BLaER1 (cell line): ENCODE results near the gene GALNT8.

Experiments
- H3K27ac ChIP-seq: shearing (Covaris generic); formaldehyde crosslinking; 2 replicates; pipeline ENCODE4 v1.8.1; 2022
- H3K27me3 ChIP-seq: shearing (Covaris generic); formaldehyde crosslinking; 2 replicates; pipeline ENCODE4 v1.8.1; 2022
- H3K36me3 ChIP-seq: shearing (Covaris generic); formaldehyde crosslinking; 2 replicates; pipeline ENCODE4 v1.8.1; 2022
- H3K4me1 ChIP-seq: shearing (Covaris generic); formaldehyde crosslinking; 2 replicates; pipeline ENCODE4 v1.8.1; 2022
- H3K4me2 ChIP-seq: shearing (Covaris generic); formaldehyde crosslinking; 2 replicates; pipeline ENCODE4 v1.8.1; 2022
- H3K4me3 ChIP-seq: shearing (Covaris generic); formaldehyde crosslinking; 2 replicates; pipeline ENCODE4 v1.8.1; 2022
- H3K9ac ChIP-seq: shearing (Covaris generic); formaldehyde crosslinking; 2 replicates; pipeline ENCODE4 v1.8.1; 2022
- H3K9me3 ChIP-seq: shearing (Covaris generic); formaldehyde crosslinking; 2 replicates; pipeline ENCODE4 v1.8.1; 2022
- H4K20me1 ChIP-seq: shearing (Covaris generic); formaldehyde crosslinking; 2 replicates; pipeline ENCODE4 v1.8.1; 2022
- Cebpa-rat ChIP-seq: shearing (Covaris generic); IDR thresholded peaks from 2 replicates; pipeline ENCODE4 v1.8.1; 2022

Gene GALNT8

GRCh38 chr12:4771172-4771959 lies 51.2 kb downstream of the GALNT8 start:
- Histone ChIP-seq H3K9ac (no peak overlapping the region), H3K4me3 (no peak overlapping the region), H4K20me1 (no peaks in the 10 kb centered on the region), H3K4me2 (no peak overlapping the region), H3K36me3 (no peaks in the 10 kb centered on the region), H3K9me3 (no peaks in the 10 kb centered on the region), H3K4me1 (no peaks in the 10 kb centered on the region), H3K27me3 (no peaks in the 10 kb centered on the region), H3K27ac (no peak overlapping the region)
- TF ChIP-seq Cebpa-rat, result no peak

GRCh38 chr12:4771960-4772566 lies 51.9 kb downstream of the GALNT8 start:
- Histone ChIP-seq H4K20me1 (no peaks in the 10 kb centered on the region), H3K27ac (no peak overlapping the region), H3K36me3 (no peaks in the 10 kb centered on the region), H3K27me3 (no peaks in the 10 kb centered on the region), H3K4me3 (no peak overlapping the region), H3K4me1 (no peaks in the 10 kb centered on the region), H3K9me3 (no peaks in the 10 kb centered on the region), H3K4me2 (no peak overlapping the region), H3K9ac (no peak overlapping the region)
- no peak for TF ChIP-seq Cebpa-rat

GRCh38 chr12:4775936-4776335 lies 55.7 kb downstream of the GALNT8 start:
- no peaks in the 10 kb centered on the region for H4K20me1 ChIP-seq
- no peak overlapping the region for H3K9ac ChIP-seq
- no peaks in the 10 kb centered on the region for H3K27me3 ChIP-seq
- no peak overlapping the region for H3K27ac ChIP-seq
- no peak overlapping the region for H3K4me3 ChIP-seq
- TF ChIP-seq Cebpa-rat, result no peak
- no peaks in the 10 kb centered on the region for H3K36me3 ChIP-seq
- no peaks in the 10 kb centered on the region for H3K4me1 ChIP-seq
- H3K4me2 ChIP-seq, result no peak overlapping the region
- no peaks in the 10 kb centered on the region for H3K9me3 ChIP-seq

- Histone ChIP-seq H3K27me3 (no peaks in the 10 kb centered on the region), H3K36me3 (no peaks in the 10 kb centered on the region), H3K9me3 (peaks cover 3% of the 10 kb centered on the region; the same call in 1 of the 2 replicates), H3K27ac (no peak overlapping the region), H3K4me1 (no peaks in the 10 kb centered on the region), H3K9ac (no peak overlapping the region), H4K20me1 (no peaks in the 10 kb centered on the region), H3K4me3 (no peak overlapping the region), H3K4me2 (no peak overlapping the region)
- no peak for TF ChIP-seq Cebpa-rat
These were observed 59.5 kb downstream of the GALNT8 start for GRCh38 chr12:4779749-4780148.

GRCh38 chr12:4780641-4781611 lies 60.7 kb downstream of the GALNT8 start:
- Histone ChIP-seq H3K9me3 (peaks cover 3% of the 10 kb centered on the region; the same call in 1 of the 2 replicates), H3K9ac (no peak overlapping the region), H3K4me1 (no peaks in the 10 kb centered on the region), H3K4me3 (no peak overlapping the region), H4K20me1 (no peaks in the 10 kb centered on the region), H3K27me3 (no peaks in the 10 kb centered on the region), H3K4me2 (no peak overlapping the region), H3K36me3 (no peaks in the 10 kb centered on the region), H3K27ac (no peak overlapping the region)
- TF ChIP-seq Cebpa-rat, result no peak

GRCh38 chr12:4784404-4785054 lies 64.3 kb downstream of the GALNT8 start:
- no peak for TF ChIP-seq Cebpa-rat
- H3K9ac ChIP-seq, result no peak overlapping the region

GRCh38 chr12:4786795-4787194 lies 66.6 kb downstream of the GALNT8 start:
- TF ChIP-seq Cebpa-rat, result no peak
- Histone ChIP-seq H4K20me1 (no peaks in the 10 kb centered on the region), H3K27ac (no peak overlapping the region), H3K4me3 (no peak overlapping the region), H3K4me2 (no peak overlapping the region), H3K4me1 (no peaks in the 10 kb centered on the region), H3K27me3 (no peaks in the 10 kb centered on the region), H3K9me3 (peaks cover 3% of the 10 kb centered on the region), H3K9ac (no peak overlapping the region), H3K36me3 (no peaks in the 10 kb centered on the region)

More at GRCh38 chr12:4784404-4785054, 64.3 kb downstream of the GALNT8 start:
- H3K4me1 ChIP-seq, result no peaks in the 10 kb centered on the region
- no peak overlapping the region for H3K4me2 ChIP-seq
- H3K27ac ChIP-seq, result no peak overlapping the region
- no peaks in the 10 kb centered on the region for H4K20me1 ChIP-seq
- H3K27me3 ChIP-seq, result no peaks in the 10 kb centered on the region
- H3K36me3 ChIP-seq, result no peaks in the 10 kb centered on the region
- no peak overlapping the region for H3K4me3 ChIP-seq
- H3K9me3 ChIP-seq, result peaks cover 3% of the 10 kb centered on the region; the same call in 1 of the 2 replicates

GRCh38 chr12:4787965-4788364 lies 67.8 kb downstream of the GALNT8 start:
- no peak overlapping the region for H3K4me3 ChIP-seq
- H3K27ac ChIP-seq, result no peak overlapping the region
- no peak overlapping the region for H3K4me2 ChIP-seq
- no peak for TF ChIP-seq Cebpa-rat
- H3K4me1 ChIP-seq, result no peaks in the 10 kb centered on the region
- no peaks in the 10 kb centered on the region for H4K20me1 ChIP-seq
- no peaks in the 10 kb centered on the region for H3K27me3 ChIP-seq
- no peaks in the 10 kb centered on the region for H3K36me3 ChIP-seq
- peaks cover 3% of the 10 kb centered on the region for H3K9me3 ChIP-seq
- H3K9ac ChIP-seq, result no peak overlapping the region

- Histone ChIP-seq H3K9me3 (no peaks in the 10 kb centered on the region; the same call in 1 of the 2 replicates), H3K9ac (no peak overlapping the region), H3K4me3 (no peak overlapping the region), H3K36me3 (no peaks in the 10 kb centered on the region), H3K4me2 (no peak overlapping the region), H4K20me1 (no peaks in the 10 kb centered on the region), H3K27ac (no peak overlapping the region), H3K4me1 (peaks cover 4% of the 10 kb centered on the region; the same call in 1 of the 2 replicates), H3K27me3 (no peaks in the 10 kb centered on the region)
- no peak for TF ChIP-seq Cebpa-rat
These were observed 69.6 kb downstream of the GALNT8 start for GRCh38 chr12:4789776-4790175.
